H9 (cell line): ENCODE results near the gene GPRASP2. TPM values are rescaled to one million over a fixed set of nuclear protein-coding genes. Genes with fewer than 3 reads are reported as not detected.

Source experiments
- DNase-seq: peaks from one replicate; pipeline ENCODE4 v3.0.0-alpha.2; 2017
- H2AFZ ChIP-seq: one replicate; pipeline ENCODE4 v1.6.1; 2013; ENCODE audit warnings: mild to moderate bottlenecking, low read length, control low read depth, moderate library complexity
- H2AK5ac ChIP-seq: 2 replicates; pipeline ENCODE4 v1.6.1; 2013; ENCODE audit warnings: low read length, control low read depth, mixed read lengths; ENCODE audit not compliant: insufficient read length
- H2BK120ac ChIP-seq: one replicate; pipeline ENCODE4 v1.6.1; 2013; ENCODE audit warnings: low read depth, mild to moderate bottlenecking, low read length, control low read depth, inconsistent platforms; ENCODE audit not compliant: poor library complexity, severe bottlenecking
- H2BK12ac ChIP-seq: 2 replicates; pipeline ENCODE4 v1.6.1; 2013; ENCODE audit warnings: low read length, control low read depth, mixed read lengths, low read depth; ENCODE audit not compliant: insufficient read length
- H2BK15ac ChIP-seq: 2 replicates; pipeline ENCODE4 v1.6.1; 2013; ENCODE audit warnings: low read depth, low read length, control low read depth
- H2BK20ac ChIP-seq: one replicate; pipeline ENCODE4 v1.6.1; 2013; ENCODE audit warnings: low read depth, mild to moderate bottlenecking, low read length, control low read depth, inconsistent platforms; ENCODE audit not compliant: poor library complexity, severe bottlenecking
- H2BK5ac ChIP-seq: 2 replicates; pipeline ENCODE4 v1.6.1; 2013; ENCODE audit warnings: low read length, control low read depth, mixed read lengths; ENCODE audit not compliant: insufficient read length
- H3K14ac ChIP-seq: 2 replicates; pipeline ENCODE4 v1.6.1; 2013; ENCODE audit warnings: low read length, control low read depth; ENCODE audit not compliant: insufficient read depth
- H3K18ac ChIP-seq: 2 replicates; pipeline ENCODE4 v1.6.1; 2013; ENCODE audit warnings: low read depth, mild to moderate bottlenecking, mixed read lengths, low read length, control low read depth; ENCODE audit not compliant: insufficient read length
- H3K23ac ChIP-seq: 2 replicates; pipeline ENCODE4 v1.6.1; 2013; ENCODE audit warnings: low read length, control low read depth, mixed read lengths, low read depth; ENCODE audit not compliant: insufficient read length
- H3K23me2 ChIP-seq: 2 replicates; pipeline ENCODE4 v1.6.1; 2013; ENCODE audit warnings: low read depth, mild to moderate bottlenecking, mixed read lengths, low read length, control low read depth; ENCODE audit not compliant: insufficient read length, poor library complexity, severe bottlenecking
- H3K27ac ChIP-seq: 2 replicates; pipeline ENCODE4 v1.5.1; 2013; ENCODE audit warnings: low read length, control low read depth, mixed read lengths, low read depth; ENCODE audit not compliant: insufficient read length
- H3K27me3 ChIP-seq: 2 replicates; pipeline ENCODE4 v1.6.1; 2013; ENCODE audit warnings: low read length, control low read depth, inconsistent platforms; ENCODE audit not compliant: insufficient read depth
- H3K4ac ChIP-seq: 2 replicates; pipeline ENCODE4 v1.6.1; 2013; ENCODE audit warnings: low read depth, mild to moderate bottlenecking, control low read depth, inconsistent platforms, low read length, moderate library complexity
- H3K4me1 ChIP-seq: 2 replicates; pipeline ENCODE4 v1.6.1; 2013; ENCODE audit warnings: low read length, control low read depth, inconsistent platforms; ENCODE audit not compliant: insufficient read depth
- H3K4me2 ChIP-seq: 2 replicates; pipeline ENCODE4 v1.6.1; 2013; ENCODE audit warnings: low read length, control low read depth, mixed read lengths; ENCODE audit not compliant: insufficient read length, insufficient read depth
- H3K56ac ChIP-seq: 2 replicates; pipeline ENCODE4 v1.6.1; 2013; ENCODE audit warnings: low read depth, mild to moderate bottlenecking, mixed read lengths, low read length, control low read depth; ENCODE audit not compliant: insufficient read length
- H3K79me1 ChIP-seq: 2 replicates; pipeline ENCODE4 v1.6.1; 2013; ENCODE audit warnings: low read depth, mild to moderate bottlenecking, moderate library complexity, low read length, control low read depth, inconsistent platforms; ENCODE audit not compliant: insufficient read depth, poor library complexity, severe bottlenecking
- H3K79me2 ChIP-seq: 2 replicates; pipeline ENCODE4 v1.6.1; 2013; ENCODE audit warnings: low read length, control low read depth, inconsistent platforms; ENCODE audit not compliant: insufficient read depth
- H3K9ac ChIP-seq: 2 replicates; pipeline ENCODE4 v1.6.1; 2013; ENCODE audit warnings: low read length, control low read depth, mixed read lengths; ENCODE audit not compliant: insufficient read length; ENCODE audit errors: extremely low read depth
- H3K9me3 ChIP-seq: one replicate; pipeline ENCODE4 v1.6.1; 2013; ENCODE audit warnings: low read depth, low read length, inconsistent platforms; ENCODE audit not compliant: control insufficient read depth
- H3T11ph ChIP-seq: one replicate; pipeline ENCODE4 v1.6.1; 2013; ENCODE audit warnings: mild to moderate bottlenecking, low read length, control low read depth, inconsistent platforms
- H4K20me1 ChIP-seq: one replicate; pipeline ENCODE4 v1.6.1; 2013; ENCODE audit not compliant: control insufficient read depth, insufficient read length, insufficient read depth
- H4K5ac ChIP-seq: 2 replicates; pipeline ENCODE4 v1.6.1; 2013; ENCODE audit warnings: low read depth, mild to moderate bottlenecking, mixed read lengths, low read length, control low read depth; ENCODE audit not compliant: insufficient read length
- H4K8ac ChIP-seq: replicated peaks from 2 replicates; pipeline ENCODE4 v1.6.1; 2013; ENCODE audit warnings: low read length, control low read depth, mixed read lengths, low read depth; ENCODE audit not compliant: insufficient read length
- H4K91ac ChIP-seq: 2 replicates; pipeline ENCODE4 v1.6.1; 2013; ENCODE audit warnings: low read depth, mild to moderate bottlenecking, moderate library complexity, mixed read lengths, low read length, control low read depth; ENCODE audit not compliant: insufficient read length
- H3K27ac Mint-ChIP-seq, 3 experiments: 2 replicates in 2 of 3; 3 replicates in 1 of 3; pipeline ENCODE4 v1.8.0; 2020 to 2021; ENCODE audit warnings: mixed read lengths in 3 of 3, mild to moderate bottlenecking in 1 of 3, moderate library complexity in 1 of 3
- H3K27me3 Mint-ChIP-seq: 2 replicates; pipeline ENCODE4 v1.8.0; 2021; ENCODE audit warnings: low read depth, mild to moderate bottlenecking, moderate library complexity, mixed read lengths
- H3K36me3 Mint-ChIP-seq, 3 experiments: 2 replicates in 2 of 3; 3 replicates in 1 of 3; pipeline ENCODE4 v1.8.0; 2020 to 2021; ENCODE audit warnings: low read depth in 3 of 3, mixed read lengths in 3 of 3; ENCODE audit not compliant: insufficient read depth in 1 of 3
- H3K4me1 Mint-ChIP-seq, 2 experiments: 2 replicates each; pipeline ENCODE4 v1.8.0; 2020; ENCODE audit warnings: mixed read lengths in 2 of 2
- H3K4me3 Mint-ChIP-seq, 2 experiments: 2 replicates in 1 of 2; 3 replicates in 1 of 2; pipeline ENCODE4 v1.8.0; 2020 to 2021; ENCODE audit warnings: mild to moderate bottlenecking in 2 of 2, mixed read lengths in 2 of 2, moderate library complexity in 1 of 2
- H3K9me3 Mint-ChIP-seq, 2 experiments: 2 replicates in 1 of 2; 3 replicates in 1 of 2; pipeline ENCODE4 v1.8.0; 2020; ENCODE audit warnings: mild to moderate bottlenecking in 2 of 2, mixed read lengths in 2 of 2, moderate library complexity in 1 of 2
- CTCF ChIP-seq: fragments of 200-600 bp; sonication (generic); conservative IDR thresholded peaks from 3 replicates; pipeline ENCODE4 v1.8.0; 2021; ENCODE audit warnings: antibody characterized with exemption, mild to moderate bottlenecking
- WGBS: extraction: QIAGEN DNeasy Blood & Tissue Kit; methylation state at CpG from one replicate; pipeline ENCODE4 v1.1.7; 2013; ENCODE audit warnings: missing lambda C conversion rate, low lambda C conversion rate, mixed read lengths; ENCODE audit not compliant: insufficient read length; ENCODE audit errors: extremely low coverage; 5-methylcytosine and 5-hydroxymethylcytosine counted together
- total RNA-seq: library from RNA; stranded (reverse); gene quantifications from 2 replicates; pipeline ENCODE4 v1.2.1, GENCODE V29; 2021

Gene GPRASP2
- total RNA-seq, 1 experiment from 2014 or later = 14.2 TPM

- Mint-ChIP-seq H3K4me1 (peaks cover 2 to 4% of the 10 kb centered on the region in 2 experiments; a peak in 3 of 4 replicates), H3K4me3 (no peak overlapping the region), H3K27me3 (no peaks in the 10 kb centered on the region; the same call in 1 of the 2 replicates), H3K9me3 (peaks cover 59 to 68% of the 10 kb centered on the region in 2 experiments), H3K36me3 (peaks cover 4 to 10% (median 7%) of the 10 kb centered on the region in 3 experiments; a peak in 5 of 7 replicates), H3K27ac (no peak overlapping the region)
- no peak for TF ChIP-seq CTCF
- no peak overlapping the region for H2AFZ ChIP-seq
- no peak overlapping the region for H3K4ac ChIP-seq
- no peak overlapping the region for H2BK15ac ChIP-seq
- H4K5ac ChIP-seq = no peak overlapping the region
- H3K4me1 ChIP-seq = no peaks in the 10 kb centered on the region
- no peak overlapping the region for H2BK5ac ChIP-seq
- no peak overlapping the region for H3K18ac ChIP-seq
- H3K79me1 ChIP-seq = no peaks in the 10 kb centered on the region
- no peak overlapping the region for H3T11ph ChIP-seq
- H3K9me3 ChIP-seq = peaks cover 44% of the 10 kb centered on the region
- no peaks in the 10 kb centered on the region for H3K23me2 ChIP-seq
- H3K27me3 ChIP-seq = no peaks in the 10 kb centered on the region
- no peak overlapping the region for H2BK12ac ChIP-seq
- no peaks in the 10 kb centered on the region for H3K79me2 ChIP-seq
- no peak overlapping the region for H3K4me2 ChIP-seq
- no peak overlapping the region for H4K91ac ChIP-seq
- no peak overlapping the region for H3K27ac ChIP-seq
- H3K9ac ChIP-seq = no peak overlapping the region
- H4K20me1 ChIP-seq = no peaks in the 10 kb centered on the region
- no peak overlapping the region for H2BK120ac ChIP-seq
- no peak overlapping the region for H4K8ac ChIP-seq
- H3K23ac ChIP-seq = no peak overlapping the region
- H2AK5ac ChIP-seq = no peak overlapping the region
- H2BK20ac ChIP-seq = no peak overlapping the region
- DNase-seq = no peak
- no peak overlapping the region for H3K56ac ChIP-seq
- no CpG with 5 or more reads among the region's 1 CpG for WGBS
- no peak overlapping the region for H3K14ac ChIP-seq
These were observed 16.4 kb downstream of the GPRASP2 start for GRCh38 chrX:102728646-102729045.
